Upper lobe of left lung (tissue), 6 donors: ENCODE measurements around the gene ZNF423. TPM values are rescaled to one million over a fixed set of nuclear protein-coding genes. Genes with fewer than 3 reads are reported as not detected.
A peak's percentile ranks its signal among the peaks of the same experiment; 100 is the strongest.

Experiments
- ATAC-seq, 2 donors: fragments of 200-7000 bp; cut with Tn5 transposase; one replicate each; pipeline ENCODE4 v1.9.1; 2022; ENCODE audit warnings: mild to moderate bottlenecking in 2 of 2, moderate library complexity in 2 of 2; ENCODE audit not compliant: low FRiP score in 2 of 2
- DNase-seq, 2 donors: peaks; one replicate each; pipeline ENCODE4 v3.0.0-alpha.2; 2019 to 2020
- H3K27ac ChIP-seq, 4 donors: fragments of 200-600 bp; sonication (generic); one replicate each; pipeline ENCODE4 v1.5.1; 2016 to 2019
- H3K27me3 ChIP-seq, 4 donors: fragments of 200-600 bp; sonication (generic); one replicate each; pipeline ENCODE4 v1.5.1; 2017 to 2019
- H3K36me3 ChIP-seq, 4 donors: fragments of 200-600 bp; sonication (generic); one replicate each; pipeline ENCODE4 v1.5.1; 2016 to 2019
- H3K4me1 ChIP-seq, 4 donors: fragments of 200-600 bp; sonication (generic); one replicate each; pipeline ENCODE4 v1.5.1; 2018 to 2019
- H3K4me3 ChIP-seq, 4 donors: fragments of 200-600 bp; sonication (generic); one replicate each; pipeline ENCODE4 v1.5.1; 2017 to 2019; ENCODE audit warnings: mild to moderate bottlenecking in 2 of 4, moderate library complexity in 1 of 4
- H3K9me3 ChIP-seq, 4 donors: fragments of 200-600 bp; sonication (generic); one replicate each; pipeline ENCODE4 v1.5.1; 2018 to 2019
- EP300 ChIP-seq, 4 donors: sonication (generic); formaldehyde crosslinking; IDR thresholded peaks; one replicate each; pipeline ENCODE4 v1.5.1; 2017; ENCODE audit warnings: antibody characterized with exemption in 4 of 4, control low read depth in 2 of 4
- POLR2A ChIP-seq, 4 donors: fragments of 450-650 bp; IDR thresholded peaks; one replicate each; pipeline ENCODE4 v1.5.1; 2016 to 2017; ENCODE audit warnings: antibody characterized with exemption in 4 of 4, mild to moderate bottlenecking in 2 of 4
- POLR2AphosphoS5 ChIP-seq, 2 donors: sonication (generic); formaldehyde crosslinking; IDR thresholded peaks; one replicate each; pipeline ENCODE4 v1.5.1; 2017; ENCODE audit warnings: antibody characterized with exemption in 2 of 2
- WGBS, 2 donors: methylation state at CpG; one replicate each; pipeline ENCODE4 v1.1.5; 2017 to 2018; 5-methylcytosine and 5-hydroxymethylcytosine counted together
- total RNA-seq, 6 donors: library from RNA; depleted of rRNA in 4 of 6; stranded (reverse); fragments of >200 nt in 4 of 6; gene quantifications; one replicate each; pipeline versions ENCODE4 v1.1.0 to v1.2.1, GENCODE V29; 2016 to 2021
- TF ChIP-seq, protein P1 (sequence below), 6 experiments: fragments of 450-650 bp in 4 of 6; fragments of 200-600 bp in 2 of 6; sonication (generic) in 2 of 6; IDR thresholded peaks; one replicate each; pipeline ENCODE4 v1.5.1; 2016 to 2019; ENCODE audit warnings: antibody characterized with exemption in 6 of 6
- donor health status: DM: no; HTN: no; CAD: no; lungs with moderate emphysema.
- donor health status: DM: no; HTN: yes; CAD: no; lungs with severe emphysema.

ZNF423 gene
- total RNA-seq, 6 donors from 2014 or later: 4.1 to 11.4 (median 6.7) TPM

DNA sequence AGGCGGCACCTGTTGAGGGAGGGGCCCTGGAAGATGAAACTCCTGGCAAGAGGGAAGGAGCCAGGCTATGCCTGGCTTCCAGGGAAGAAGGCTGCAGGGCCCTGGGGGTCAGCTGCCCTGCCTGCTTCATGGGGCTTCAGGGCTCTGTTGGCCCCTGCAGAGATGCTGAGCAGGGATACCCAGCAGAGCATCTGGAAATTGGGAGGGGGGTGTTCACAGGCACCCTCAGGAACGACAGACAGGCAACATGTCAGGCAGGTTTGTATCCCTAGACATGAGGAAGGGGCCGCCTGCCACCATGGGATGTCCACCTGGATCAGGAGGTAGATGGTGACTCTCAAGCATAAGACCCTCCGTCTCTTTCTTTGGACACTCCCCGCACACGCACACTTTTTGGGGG lies 13.8 kb upstream of the ZNF423 start:
- Histone ChIP-seq H3K4me3 (no peak overlapping the region), H3K9me3 (no peaks in the 10 kb centered on the region), H3K27ac (no peak overlapping the region), H3K36me3 (no peaks in the 10 kb centered on the region), H3K27me3 (no peaks in the 10 kb centered on the region), H3K4me1 (no peaks in the 10 kb centered on the region)
- WGBS, 2 donors: 86 to 94% methylated on average over 4 to 6 of the region's 6 CpGs
- TF ChIP-seq POLR2AphosphoS5 (IDR thresholded peaks at IDR 0.05) (no peak), EP300 (IDR thresholded peaks at IDR 0.05) (no peak)
- TF ChIP-seq, protein P1, sequence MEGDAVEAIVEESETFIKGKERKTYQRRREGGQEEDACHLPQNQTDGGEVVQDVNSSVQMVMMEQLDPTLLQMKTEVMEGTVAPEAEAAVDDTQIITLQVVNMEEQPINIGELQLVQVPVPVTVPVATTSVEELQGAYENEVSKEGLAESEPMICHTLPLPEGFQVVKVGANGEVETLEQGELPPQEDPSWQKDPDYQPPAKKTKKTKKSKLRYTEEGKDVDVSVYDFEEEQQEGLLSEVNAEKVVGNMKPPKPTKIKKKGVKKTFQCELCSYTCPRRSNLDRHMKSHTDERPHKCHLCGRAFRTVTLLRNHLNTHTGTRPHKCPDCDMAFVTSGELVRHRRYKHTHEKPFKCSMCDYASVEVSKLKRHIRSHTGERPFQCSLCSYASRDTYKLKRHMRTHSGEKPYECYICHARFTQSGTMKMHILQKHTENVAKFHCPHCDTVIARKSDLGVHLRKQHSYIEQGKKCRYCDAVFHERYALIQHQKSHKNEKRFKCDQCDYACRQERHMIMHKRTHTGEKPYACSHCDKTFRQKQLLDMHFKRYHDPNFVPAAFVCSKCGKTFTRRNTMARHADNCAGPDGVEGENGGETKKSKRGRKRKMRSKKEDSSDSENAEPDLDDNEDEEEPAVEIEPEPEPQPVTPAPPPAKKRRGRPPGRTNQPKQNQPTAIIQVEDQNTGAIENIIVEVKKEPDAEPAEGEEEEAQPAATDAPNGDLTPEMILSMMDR (IDR thresholded peaks at IDR 0.05): no peak
- ATAC-seq: no peak
- no peak for DNase-seq

DNA sequence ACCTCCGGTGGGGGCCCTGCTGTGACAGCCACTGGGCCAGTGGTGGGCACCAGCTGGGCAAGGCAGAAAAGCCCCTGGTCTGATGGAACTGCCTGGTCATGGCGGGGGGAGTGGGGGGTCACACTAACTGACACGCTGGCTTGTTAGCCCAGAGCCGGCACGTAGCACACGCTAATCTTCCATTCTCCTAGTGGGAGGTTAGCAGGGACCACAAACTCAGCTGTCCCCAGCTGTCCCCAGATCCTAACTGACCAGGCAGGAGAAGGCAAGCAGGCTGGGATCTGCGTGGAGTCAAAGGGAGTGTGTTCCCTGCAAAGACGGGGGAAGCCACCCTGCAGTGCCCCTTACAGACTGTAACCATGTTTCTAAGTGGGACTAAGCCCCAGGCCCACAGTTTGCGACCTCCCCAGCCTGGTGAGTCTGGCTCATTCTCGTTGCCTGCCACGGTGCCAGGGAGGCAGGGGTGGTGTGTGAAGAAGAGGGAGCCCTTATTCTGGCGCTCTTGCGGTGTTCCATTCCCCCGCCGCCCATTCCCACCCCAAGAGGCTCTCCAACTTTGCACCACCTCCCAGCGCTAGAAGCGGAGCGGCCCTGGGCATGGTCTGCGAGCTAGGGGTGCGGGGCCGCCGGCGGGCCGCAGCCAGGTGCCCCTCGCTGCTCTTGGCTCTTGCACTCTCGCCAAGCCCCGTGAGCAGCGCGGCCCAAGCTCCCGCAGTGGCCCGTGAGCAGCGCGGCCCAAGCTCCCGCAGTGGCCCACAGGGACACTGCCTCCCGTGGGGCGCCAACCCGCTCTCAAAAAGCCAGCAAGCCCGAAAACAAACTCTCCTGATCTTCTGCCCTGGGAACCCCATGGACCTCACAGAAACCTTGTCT lies 12.1 kb upstream of the ZNF423 start:
- no peak overlapping the region for H3K27ac ChIP-seq
- WGBS, 2 donors: 82 to 92% methylated on average over 21 to 38 of the region's 38 CpGs
- ATAC-seq: no peak
- H3K4me3 ChIP-seq: no peak overlapping the region
- no peaks in the 10 kb centered on the region for H3K36me3 ChIP-seq
- no peaks in the 10 kb centered on the region for H3K9me3 ChIP-seq
- TF ChIP-seq, protein P1 (IDR thresholded peaks at IDR 0.05): no peak
- no peak for TF ChIP-seq POLR2A (IDR thresholded peaks at IDR 0.05)
- no peak for TF ChIP-seq EP300 (IDR thresholded peaks at IDR 0.05)
- no peak for TF ChIP-seq POLR2AphosphoS5 (IDR thresholded peaks at IDR 0.05)
- DNase-seq: peak in 1 of 2 donors; percentile 77
- H3K27me3 ChIP-seq: no peaks in the 10 kb centered on the region
- H3K4me1 ChIP-seq: no peaks in the 10 kb centered on the region

DNA sequence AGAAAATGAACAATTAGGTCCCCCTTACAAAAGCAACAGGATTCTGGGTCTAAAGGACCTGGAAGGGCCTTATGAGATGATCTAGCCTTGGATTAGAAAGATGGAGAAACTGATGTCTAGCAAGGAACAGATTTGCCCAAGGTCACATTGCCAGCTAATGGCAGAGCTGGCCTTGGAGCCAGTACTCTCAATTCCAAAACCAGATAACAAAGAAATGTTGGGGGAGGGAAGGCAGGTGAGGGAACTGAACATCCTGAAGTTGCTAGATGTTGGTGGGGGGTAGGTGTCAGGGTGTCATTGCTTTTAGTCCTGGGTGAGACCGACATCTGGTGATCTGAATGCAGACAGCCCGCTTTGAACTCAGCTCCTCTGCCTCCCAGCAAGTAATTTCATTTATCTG lies 11.3 kb upstream of the ZNF423 start:
- no peak for DNase-seq
- no peak for ATAC-seq
- Histone ChIP-seq H3K4me3 (no peak overlapping the region), H3K4me1 (no peaks in the 10 kb centered on the region), H3K36me3 (no peaks in the 10 kb centered on the region), H3K27me3 (no peaks in the 10 kb centered on the region), H3K9me3 (no peaks in the 10 kb centered on the region), H3K27ac (no peak overlapping the region)
- 94 to 100% methylated on average over 2 of the region's 2 CpGs for WGBS, 2 donors
- TF ChIP-seq POLR2AphosphoS5 (IDR thresholded peaks at IDR 0.05) (no peak), POLR2A (IDR thresholded peaks at IDR 0.05) (no peak), EP300 (IDR thresholded peaks at IDR 0.05) (no peak)
- TF ChIP-seq, protein P1 (IDR thresholded peaks at IDR 0.05): no peak

DNA sequence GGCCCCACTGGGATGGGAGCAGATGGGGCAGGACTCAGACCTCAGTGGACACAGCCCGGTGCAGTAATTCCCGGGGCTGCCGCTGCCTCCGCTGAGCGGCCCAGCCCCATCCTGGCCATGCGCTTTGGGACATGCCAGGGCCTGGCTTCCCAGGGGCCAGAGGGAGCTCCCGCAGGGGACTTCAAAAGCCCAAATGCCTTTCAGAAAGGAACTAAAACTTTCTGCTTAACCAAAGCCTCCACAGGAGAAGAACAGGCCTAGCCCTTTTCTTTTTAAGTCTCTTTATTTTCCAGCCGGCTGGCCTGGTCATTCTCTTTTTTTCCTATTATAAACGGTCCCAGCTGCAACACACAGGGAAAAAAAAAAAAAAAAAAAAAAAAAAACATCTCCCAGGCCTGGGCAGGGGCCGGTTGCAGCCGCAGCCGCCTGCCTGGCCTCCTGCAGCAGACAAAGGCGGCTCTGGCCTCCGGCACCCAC lies 10.7 kb upstream of the ZNF423 start:
- no peaks in the 10 kb centered on the region for H3K9me3 ChIP-seq
- no peaks in the 10 kb centered on the region for H3K4me1 ChIP-seq
- H3K27me3 ChIP-seq: no peaks in the 10 kb centered on the region
- DNase-seq (peak in 1 of 2 donors; percentile 56), ATAC-seq (no peak)
- H3K4me3 ChIP-seq: no peak overlapping the region
- no peak for TF ChIP-seq EP300 (IDR thresholded peaks at IDR 0.05)
- TF ChIP-seq, protein P1 (IDR thresholded peaks at IDR 0.05): no peak
- no peak for TF ChIP-seq POLR2AphosphoS5 (IDR thresholded peaks at IDR 0.05)
- no peak for TF ChIP-seq POLR2A (IDR thresholded peaks at IDR 0.05)
- H3K36me3 ChIP-seq: no peaks in the 10 kb centered on the region
- H3K27ac ChIP-seq: no peak overlapping the region
- WGBS, 2 donors: 83 to 87% methylated on average over 13 to 14 of the region's 14 CpGs
